Activated CD8-positive, alpha-beta T cell treated with anti-CD3 and anti-CD28 coated beads, Interleukin-2, amount 10 ng/mL, durations not matched to agents 7 days and 5 days (primary cell): ENCODE results near the gene ADAM30. TPM values are rescaled to one million over a fixed set of nuclear protein-coding genes. Genes with fewer than 3 reads are reported as not detected.
"Not testable (repeated sequence)": the region's sequence is repeated elsewhere in the genome, so short reads cannot be mapped to it uniquely, and the experiment has no call there.

Experiments used
- ATAC-seq: fragments of 150-1000 bp; cut with Tn5 transposase; one replicate; pipeline ENCODE4 v1.10.0; 2021; ENCODE audit warnings: moderate library complexity
- CTCF ChIA-PET: fragments of 350-600 bp; sonication (Branson Sonifier 250); formaldehyde crosslinking; loops from one replicate; lab custom pipeline; 2021; ENCODE audit warnings: antibody characterized with exemption; lab: Charles Lee
- POLR2A ChIA-PET: fragments of 350-600 bp; sonication (Branson Sonifier 250); formaldehyde crosslinking; loops from one replicate; lab custom pipeline; 2021; ENCODE audit warnings: antibody characterized with exemption; lab: Charles Lee
- DNase-seq: peaks from one replicate; pipeline ENCODE4 v3.0.0-alpha.2; 2020
- H3K27ac Mint-ChIP-seq: one replicate; pipeline ENCODE4 v1.8.0; 2021; ENCODE audit warnings: mild to moderate bottlenecking, mixed read lengths
- H3K27me3 Mint-ChIP-seq: one replicate; pipeline ENCODE4 v1.8.0; 2021; ENCODE audit warnings: low read depth, mixed read lengths
- H3K36me3 Mint-ChIP-seq: one replicate; pipeline ENCODE4 v1.8.0; 2021; ENCODE audit warnings: low read depth, mixed read lengths
- H3K4me1 Mint-ChIP-seq: one replicate; pipeline ENCODE4 v1.8.0; 2021; ENCODE audit warnings: low read depth, mixed read lengths
- H3K4me3 Mint-ChIP-seq: one replicate; pipeline ENCODE4 v1.8.0; 2021; ENCODE audit warnings: mild to moderate bottlenecking, mixed read lengths
- H3K9me3 Mint-ChIP-seq: one replicate; pipeline ENCODE4 v1.8.0; 2022; ENCODE audit warnings: mixed read lengths; ENCODE audit not compliant: insufficient read depth
- total RNA-seq, 2 experiments: library from RNA; stranded (reverse); gene quantifications; one replicate each; pipeline ENCODE4 v1.2.3, GENCODE V29; 2021

The ADAM30 gene
- total RNA-seq, 2 experiments from 2014 or later = not detected

- ChIA-PET POLR2A (no interaction called here), CTCF (interaction anchor here (0.6 to 3.8 kb wide), 8 partner anchors 8 to 127 kb away, joined by 3 to 22 read pairs (median 6); no protein-coding TSS in a partner anchor)
- peaks cover 18% of the 10 kb centered on the region for H3K4me1 Mint-ChIP-seq
- H3K27ac Mint-ChIP-seq = no peak overlapping the region
- H3K4me3 Mint-ChIP-seq = no peak overlapping the region
- H3K9me3 Mint-ChIP-seq = no peaks in the 10 kb centered on the region
- ATAC-seq (peak; percentile 78), DNase-seq (peak; percentile 86)
- H3K36me3 Mint-ChIP-seq = no peaks in the 10 kb centered on the region
- peaks cover 49% of the 10 kb centered on the region for H3K27me3 Mint-ChIP-seq
Observed at GRCh38 chr1:119870917-119871596, 25.3 kb downstream of the ADAM30 start.

- DNase-seq = no peak
- H3K4me3 Mint-ChIP-seq = no peak overlapping the region
- ChIA-PET CTCF (interaction anchor here (0.8 to 3.8 kb wide), 15 partner anchors 9 to 126 kb away, joined by 3 to 22 read pairs (median 4); partner anchors contain the start of gene REG4), POLR2A (no interaction called here)
- no peak overlapping the region for H3K27ac Mint-ChIP-seq
- H3K9me3 Mint-ChIP-seq = no peaks in the 10 kb centered on the region
- peaks cover 18% of the 10 kb centered on the region for H3K4me1 Mint-ChIP-seq
- no peaks in the 10 kb centered on the region for H3K36me3 Mint-ChIP-seq
- peaks cover 57% of the 10 kb centered on the region for H3K27me3 Mint-ChIP-seq
- no peak for ATAC-seq
Observed at GRCh38 chr1:119869995-119870394, 26.3 kb downstream of the ADAM30 start.

GRCh38 chr1:119868176-119868575, 28.1 kb downstream of the ADAM30 start:
- H3K27ac Mint-ChIP-seq = no peak overlapping the region
- ChIA-PET CTCF (interaction anchor here (1.2 to 3.5 kb wide), 5 partner anchors 8 to 125 kb away, joined by 3 to 14 read pairs (median 8); no protein-coding TSS in a partner anchor), POLR2A (interaction anchor here (0.8 kb wide), 1 partner anchor 8 kb away, joined by 3 read pairs; no protein-coding TSS in a partner anchor)
- peaks cover 50% of the 10 kb centered on the region for H3K27me3 Mint-ChIP-seq
- H3K4me3 Mint-ChIP-seq = no peak overlapping the region
- ATAC-seq (no peak), DNase-seq (no peak)
- H3K4me1 Mint-ChIP-seq = peaks cover 12% of the 10 kb centered on the region
- H3K36me3 Mint-ChIP-seq = no peaks in the 10 kb centered on the region
- no peaks in the 10 kb centered on the region for H3K9me3 Mint-ChIP-seq

DNA sequence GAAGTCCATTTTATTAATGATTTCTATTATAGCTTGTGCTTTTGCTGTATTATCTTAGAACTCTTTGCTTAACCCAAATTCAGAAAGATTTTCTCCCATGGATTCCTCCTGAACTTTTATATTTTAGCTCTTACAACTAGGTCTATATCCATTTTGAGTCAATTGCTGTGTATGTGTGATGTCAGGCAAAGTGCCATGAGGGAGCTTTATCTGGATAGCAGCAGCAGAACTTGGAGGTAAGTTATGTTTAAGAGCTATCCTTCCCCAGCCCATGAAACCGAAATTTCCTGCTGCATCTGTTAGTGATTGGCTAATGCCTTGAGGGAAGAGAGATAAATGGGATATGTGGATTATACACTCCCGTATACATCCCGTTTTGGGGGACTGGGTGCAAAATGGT, 29.9 kb downstream of the ADAM30 start:
- no peaks in the 10 kb centered on the region for H3K9me3 Mint-ChIP-seq
- ChIA-PET CTCF (interaction anchor here (0.8 to 3.5 kb wide), 4 partner anchors 20 to 122 kb away, joined by 3 to 14 read pairs (median 4); no protein-coding TSS in a partner anchor), POLR2A (no interaction called here)
- H3K4me3 Mint-ChIP-seq = no peak overlapping the region
- H3K4me1 Mint-ChIP-seq = peaks cover 12% of the 10 kb centered on the region
- no peak overlapping the region for H3K27ac Mint-ChIP-seq
- DNase-seq (no peak), ATAC-seq (no peak)
- peaks cover 47% of the 10 kb centered on the region for H3K27me3 Mint-ChIP-seq
- no peaks in the 10 kb centered on the region for H3K36me3 Mint-ChIP-seq

DNA sequence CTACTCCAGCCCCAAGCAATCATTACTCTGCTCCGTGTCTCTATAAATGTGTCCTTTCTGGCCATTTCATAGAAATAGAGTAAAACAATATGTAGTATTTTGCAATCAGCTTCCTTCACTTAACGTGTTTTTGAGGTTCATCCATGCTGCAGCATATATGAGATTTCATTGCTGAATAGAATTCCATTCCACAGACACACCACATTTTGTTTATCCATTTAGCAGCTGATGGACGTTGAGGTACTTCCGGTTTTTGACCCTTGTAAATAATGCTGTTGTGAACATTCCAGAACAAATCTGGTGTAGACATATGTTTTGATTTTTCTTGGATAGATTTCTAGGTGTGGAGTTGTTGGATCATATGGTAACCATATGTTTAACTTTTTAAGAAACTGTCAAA, 30.7 kb downstream of the ADAM30 start:
- CTCF ChIA-PET = interaction anchor here (0.8 to 3.5 kb wide), 5 partner anchors 10 to 121 kb away, joined by 3 to 14 read pairs (median 3); no protein-coding TSS in a partner anchor
- DNase-seq (no peak), ATAC-seq (no peak)
- Mint-ChIP-seq H3K4me3 (no peak overlapping the region), H3K4me1 (peaks cover 5% of the 10 kb centered on the region), H3K36me3 (no peaks in the 10 kb centered on the region), H3K27ac (no peak overlapping the region), H3K9me3 (no peaks in the 10 kb centered on the region), H3K27me3 (peaks cover 42% of the 10 kb centered on the region)
- POLR2A ChIA-PET = no interaction called here

- ATAC-seq (no peak), DNase-seq (no peak)
- peaks cover 24% of the 10 kb centered on the region for H3K4me1 Mint-ChIP-seq
- ChIA-PET POLR2A (no interaction called here), CTCF (no interaction called here)
- H3K4me3 Mint-ChIP-seq = no peak overlapping the region
- H3K36me3 Mint-ChIP-seq = no peaks in the 10 kb centered on the region
- no peaks in the 10 kb centered on the region for H3K9me3 Mint-ChIP-seq
- H3K27ac Mint-ChIP-seq = no peak overlapping the region
- peaks cover 31% of the 10 kb centered on the region for H3K27me3 Mint-ChIP-seq
Observed at GRCh38 chr1:119862276-119862675, 34.0 kb downstream of the ADAM30 start.

DNA sequence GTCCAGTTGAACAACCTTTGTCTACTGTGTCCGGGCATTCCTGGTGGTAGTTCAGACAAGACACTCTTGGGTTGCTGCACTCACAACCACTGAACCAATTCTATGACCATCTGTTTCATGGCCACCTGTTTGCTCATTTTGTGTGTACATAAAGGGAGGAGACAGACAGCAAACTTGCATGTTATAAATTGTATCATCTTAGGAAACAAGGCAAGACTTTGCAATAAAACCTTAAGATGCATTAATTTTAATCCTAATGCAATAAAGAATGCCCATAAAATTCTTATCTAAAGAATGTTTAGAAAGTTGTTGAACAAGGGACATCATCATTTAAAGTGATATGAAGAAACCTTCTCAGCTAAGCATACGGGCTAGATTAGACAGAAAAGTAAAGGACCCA, 34.8 kb downstream of the ADAM30 start:
- CTCF ChIA-PET = no interaction called here
- DNase-seq (no peak), ATAC-seq (no peak)
- H3K27me3 Mint-ChIP-seq = peaks cover 27% of the 10 kb centered on the region
- H3K36me3 Mint-ChIP-seq = no peaks in the 10 kb centered on the region
- POLR2A ChIA-PET = no interaction called here
- H3K4me3 Mint-ChIP-seq = no peak overlapping the region
- H3K4me1 Mint-ChIP-seq = peaks cover 22% of the 10 kb centered on the region
- H3K27ac Mint-ChIP-seq = no peak overlapping the region
- H3K9me3 Mint-ChIP-seq = no peaks in the 10 kb centered on the region

DNA sequence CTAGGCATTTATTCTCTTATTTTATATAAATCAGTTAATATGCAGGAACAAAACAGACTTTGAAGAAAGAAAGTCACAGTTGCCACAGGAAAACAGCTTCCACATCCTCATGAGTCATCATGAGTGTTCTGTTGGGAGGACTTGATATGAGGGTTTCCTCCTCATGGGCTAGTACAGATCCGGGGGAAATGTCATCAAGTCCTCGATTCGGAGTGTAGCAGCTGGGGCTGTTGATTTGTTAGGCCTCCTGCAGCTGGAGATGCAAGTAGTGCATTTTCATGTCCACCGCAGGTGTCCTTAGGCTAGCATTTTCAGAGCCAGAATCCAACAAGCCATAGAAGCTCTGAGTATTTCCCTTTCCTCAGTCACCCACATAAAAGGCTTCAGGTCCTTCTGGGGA, 36.7 kb downstream of the ADAM30 start:
- Mint-ChIP-seq H3K27me3 (peaks cover 16% of the 10 kb centered on the region), H3K36me3 (no peaks in the 10 kb centered on the region), H3K4me1 (peaks cover 22% of the 10 kb centered on the region), H3K9me3 (no peaks in the 10 kb centered on the region), H3K4me3 (no peak overlapping the region), H3K27ac (peak overlapping the region; percentile 79)
- ChIA-PET POLR2A (interaction anchor here (1.0 kb wide), 1 partner anchor 9 kb away, joined by 3 read pairs; no protein-coding TSS in a partner anchor), CTCF (interaction anchor here (1.0 to 2.3 kb wide), 5 partner anchors 9 to 115 kb away, joined by 3 to 7 read pairs (median 4); no protein-coding TSS in a partner anchor)
- DNase-seq = peak; percentile 44
- ATAC-seq = peak; percentile 81

DNA sequence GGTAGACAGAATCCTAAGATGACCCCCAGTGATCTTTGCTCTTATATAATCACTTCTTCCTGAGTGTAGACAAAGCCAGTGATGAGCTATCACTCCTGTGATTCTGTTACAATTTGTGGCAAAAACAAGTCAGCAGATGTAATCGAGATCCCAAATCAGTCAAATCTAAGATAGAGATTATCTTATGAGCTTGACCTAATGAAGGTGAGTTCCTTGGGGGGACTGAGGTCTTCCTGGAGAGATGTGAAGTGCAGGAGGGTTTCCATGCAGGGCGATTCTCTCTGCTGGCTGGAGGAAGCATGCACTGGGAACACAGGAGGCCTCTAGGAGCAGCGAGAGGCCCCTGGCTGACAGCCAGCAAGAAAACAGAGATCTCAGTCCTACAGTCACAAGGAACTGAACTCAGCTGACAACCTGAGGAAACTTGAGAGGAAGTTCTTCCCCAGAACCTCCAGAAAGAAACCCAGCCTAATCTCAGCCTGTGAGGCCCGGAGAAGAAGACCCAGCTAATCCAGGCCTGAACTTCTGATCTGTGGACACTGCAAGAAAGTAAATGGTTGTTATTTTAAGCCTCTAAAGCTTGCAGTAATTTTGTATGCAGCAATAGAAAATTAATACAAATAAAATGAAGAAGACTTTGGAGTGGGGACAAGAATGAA, 37.6 kb downstream of the ADAM30 start:
- DNase-seq, H3K36me3 Mint-ChIP-seq, ATAC-seq, H3K9me3 Mint-ChIP-seq, POLR2A ChIA-PET, H3K4me3 Mint-ChIP-seq: not testable (repeated sequence)
- H3K4me1 Mint-ChIP-seq = peaks cover 22% of the 10 kb centered on the region
- peaks cover 10% of the 10 kb centered on the region for H3K27me3 Mint-ChIP-seq
- H3K27ac Mint-ChIP-seq = peak overlapping the region; percentile 55
- CTCF ChIA-PET = interaction anchor here (1.5 to 2.3 kb wide), 5 partner anchors 11 to 114 kb away, joined by 3 to 7 read pairs (median 4); no protein-coding TSS in a partner anchor

DNA sequence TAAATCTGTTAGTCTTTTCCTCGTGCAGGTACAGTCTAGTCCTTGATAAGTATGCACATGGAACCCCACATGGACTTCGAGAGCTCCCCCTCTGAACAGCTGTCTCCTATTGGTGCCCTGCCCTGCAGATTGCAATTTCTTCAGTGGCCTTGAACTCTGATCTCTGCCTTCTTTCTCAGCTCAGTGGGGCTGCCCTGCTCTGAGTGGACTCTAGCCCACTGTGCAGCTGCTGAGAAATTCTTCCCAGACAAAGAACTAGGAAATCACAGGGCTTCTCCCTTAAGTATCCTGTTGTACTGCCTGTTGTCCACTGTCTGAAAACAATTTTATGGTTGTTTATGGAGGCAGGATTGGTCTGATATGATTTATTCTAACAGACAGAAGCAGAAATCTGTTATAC, 38.2 kb downstream of the ADAM30 start:
- H3K36me3 Mint-ChIP-seq = no peaks in the 10 kb centered on the region
- no peak for DNase-seq
- peaks cover 8% of the 10 kb centered on the region for H3K27me3 Mint-ChIP-seq
- no peaks in the 10 kb centered on the region for H3K9me3 Mint-ChIP-seq
- peaks cover 22% of the 10 kb centered on the region for H3K4me1 Mint-ChIP-seq
- ChIA-PET POLR2A (no interaction called here), CTCF (interaction anchor here (1.7 to 2.3 kb wide), 2 partner anchors 12 to 14 kb away, joined by 4 to 7 read pairs; no protein-coding TSS in a partner anchor)
- ATAC-seq = no peak
- no peak overlapping the region for H3K27ac Mint-ChIP-seq
- no peak overlapping the region for H3K4me3 Mint-ChIP-seq

- DNase-seq = no peak
- no peak overlapping the region for H3K4me3 Mint-ChIP-seq
- H3K4me1 Mint-ChIP-seq = no peaks in the 10 kb centered on the region
- H3K27me3 Mint-ChIP-seq = peaks cover 2% of the 10 kb centered on the region
- ATAC-seq = no peak
- ChIA-PET POLR2A (no interaction called here), CTCF (no interaction called here)
- no peaks in the 10 kb centered on the region for H3K9me3 Mint-ChIP-seq
- H3K36me3 Mint-ChIP-seq = no peaks in the 10 kb centered on the region
- no peak overlapping the region for H3K27ac Mint-ChIP-seq
Observed at GRCh38 chr1:119853155-119853554, 43.2 kb downstream of the ADAM30 start.
